Fibroblast of lung (primary cell): ENCODE data around the gene EFNB2.

Experiments
- CTCF ChIP-seq, 2 donors: IDR thresholded peaks in 1 of 2; conservative IDR thresholded peaks in 1 of 2; 1 replicate in 1 of 2; 2 replicates in 1 of 2; pipeline ENCODE4 v1.5.1; 2011 to 2012; ENCODE audit warnings: low read length in 2 of 2, control low read depth in 1 of 2, inconsistent platforms in 1 of 2, low read depth in 1 of 2, mild to moderate bottlenecking in 1 of 2
- EZH2 ChIP-seq: IDR thresholded peaks from 2 replicates; pipeline ENCODE4 v1.5.1; 2012; ENCODE audit warnings: low read length, control low read depth, mild to moderate bottlenecking; ENCODE audit errors: missing control alignments

DNA sequence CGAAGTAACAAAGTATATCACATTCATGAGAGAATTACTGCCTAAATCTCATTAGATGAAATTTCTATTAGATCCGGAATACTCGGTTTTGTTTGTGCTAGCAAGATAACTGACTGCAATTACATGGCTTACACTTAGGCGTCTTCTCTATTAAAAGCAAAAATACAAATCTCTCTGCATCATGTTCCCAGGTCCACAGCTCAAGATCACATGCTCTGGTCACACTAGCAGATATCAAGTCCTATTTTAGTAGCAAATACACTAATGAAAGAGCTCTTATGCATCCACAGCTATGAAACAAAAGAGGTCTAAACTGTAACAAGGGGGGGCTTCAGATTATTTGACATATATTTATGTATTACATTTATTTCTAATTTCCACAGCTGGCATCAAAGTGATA is 53.5 kb downstream of the EFNB2 start:
- TF ChIP-seq CTCF (conservative IDR thresholded peaks at IDR 0.05 in 1 of 2, IDR thresholded peaks at IDR 0.05 in 1 of 2; ENCODE audit: low read depth in 1 of 2, low read length in 2 of 2) (no peak), EZH2 (no peak)
